ENCODE results near the gene PCDH19. TPM values are rescaled to one million over a fixed set of nuclear protein-coding genes. Genes with fewer than 3 reads are reported as not detected.
A peak's percentile ranks its signal among the peaks of the same experiment; 100 is the strongest.

The PCDH19 gene
- polyA plus RNA-seq, 6 donors from 2014 or later = 0.04 TPM; not detected in 5

- H3K27ac Mint-ChIP-seq = no peak overlapping the region
- H3K27me3 Mint-ChIP-seq = peaks cover 0 to 22% (median 0%) of the 10 kb centered on the region in 3 donors
- no peaks in the 10 kb centered on the region for H3K4me1 Mint-ChIP-seq
- H3K36me3 Mint-ChIP-seq = no peaks in the 10 kb centered on the region
- DNase-seq (no peak), ATAC-seq (ENCODE audit: low read depth in 2 of 2) (no peak)
- H3K4me3 Mint-ChIP-seq = no peak overlapping the region
- H3K9me3 Mint-ChIP-seq = no peaks in the 10 kb centered on the region
Observed at GRCh38 chrX:100376576-100376975, 33.5 kb downstream of the PCDH19 start.

GRCh38 chrX:100373673-100374072 lies 36.4 kb downstream of the PCDH19 start:
- H3K36me3 Mint-ChIP-seq = no peaks in the 10 kb centered on the region
- H3K9me3 Mint-ChIP-seq = no peaks in the 10 kb centered on the region
- no peak for DNase-seq
- no peak overlapping the region for H3K27ac Mint-ChIP-seq
- peaks cover 0 to 22% (median 0%) of the 10 kb centered on the region in 3 donors for H3K27me3 Mint-ChIP-seq
- no peak overlapping the region for H3K4me3 Mint-ChIP-seq
- ATAC-seq (ENCODE audit: low read depth in 2 of 2) = no peak
- no peaks in the 10 kb centered on the region for H3K4me1 Mint-ChIP-seq

GRCh38 chrX:100368167-100368566 lies 41.9 kb downstream of the PCDH19 start:
- H3K36me3 Mint-ChIP-seq = no peaks in the 10 kb centered on the region
- H3K4me3 Mint-ChIP-seq = no peak overlapping the region
- DNase-seq (no peak), ATAC-seq (ENCODE audit: low read depth in 2 of 2) (no peak)
- H3K4me1 Mint-ChIP-seq = no peaks in the 10 kb centered on the region
- H3K27me3 Mint-ChIP-seq = peaks cover 0 to 11% (median 5%) of the 10 kb centered on the region in 3 donors
- H3K9me3 Mint-ChIP-seq = no peaks in the 10 kb centered on the region
- no peak overlapping the region for H3K27ac Mint-ChIP-seq

- no peak overlapping the region for H3K27ac Mint-ChIP-seq
- peaks cover 0 to 8% (median 5%) of the 10 kb centered on the region in 3 donors for H3K27me3 Mint-ChIP-seq
- no peaks in the 10 kb centered on the region for H3K9me3 Mint-ChIP-seq
- ATAC-seq (ENCODE audit: low read depth in 2 of 2) (no peak), DNase-seq (no peak)
- H3K36me3 Mint-ChIP-seq = no peaks in the 10 kb centered on the region
- no peak overlapping the region for H3K4me3 Mint-ChIP-seq
- H3K4me1 Mint-ChIP-seq = no peaks in the 10 kb centered on the region
Observed at GRCh38 chrX:100363896-100364295, 46.2 kb downstream of the PCDH19 start.

- DNase-seq (no peak), ATAC-seq (ENCODE audit: low read depth in 2 of 2) (no peak)
- peaks cover 0 to 2% (median 0%) of the 10 kb centered on the region in 7 donors for H3K9me3 Mint-ChIP-seq
- H3K36me3 Mint-ChIP-seq = no peaks in the 10 kb centered on the region
- no peaks in the 10 kb centered on the region for H3K4me1 Mint-ChIP-seq
- H3K4me3 Mint-ChIP-seq = no peak overlapping the region
- H3K27me3 Mint-ChIP-seq = peaks cover 0 to 15% (median 6%) of the 10 kb centered on the region in 3 donors
- H3K27ac Mint-ChIP-seq = no peak overlapping the region
Observed at GRCh38 chrX:100358766-100359165, 51.3 kb downstream of the PCDH19 start.

GRCh38 chrX:100356351-100356896 lies 53.6 kb downstream of the PCDH19 start:
- Mint-ChIP-seq H3K4me1 (no peaks in the 10 kb centered on the region), H3K4me3 (no peak overlapping the region), H3K36me3 (no peaks in the 10 kb centered on the region), H3K9me3 (peaks cover 0 to 4% (median 0%) of the 10 kb centered on the region in 7 donors), H3K27me3 (peaks cover 0 to 9% (median 7%) of the 10 kb centered on the region in 3 donors), H3K27ac (no peak overlapping the region)
- ATAC-seq (ENCODE audit: low read depth in 2 of 2) (no peak), DNase-seq (no peak)

GRCh38 chrX:100355680-100356079 lies 54.4 kb downstream of the PCDH19 start:
- ATAC-seq (ENCODE audit: low read depth in 2 of 2) (no peak), DNase-seq (no peak)
- H3K36me3 Mint-ChIP-seq = no peaks in the 10 kb centered on the region
- peaks cover 0 to 9% (median 7%) of the 10 kb centered on the region in 3 donors for H3K27me3 Mint-ChIP-seq
- H3K27ac Mint-ChIP-seq = no peak overlapping the region
- no peak overlapping the region for H3K4me3 Mint-ChIP-seq
- H3K4me1 Mint-ChIP-seq = no peaks in the 10 kb centered on the region
- peaks cover 0 to 4% (median 0%) of the 10 kb centered on the region in 7 donors for H3K9me3 Mint-ChIP-seq

GRCh38 chrX:100353326-100353725 lies 56.7 kb downstream of the PCDH19 start:
- DNase-seq (no peak), ATAC-seq (ENCODE audit: low read depth in 2 of 2) (no peak)
- H3K27me3 Mint-ChIP-seq = peaks cover 0 to 9% (median 7%) of the 10 kb centered on the region in 3 donors
- no peak overlapping the region for H3K27ac Mint-ChIP-seq
- no peak overlapping the region for H3K4me3 Mint-ChIP-seq
- H3K9me3 Mint-ChIP-seq = peaks cover 0 to 7% (median 2%) of the 10 kb centered on the region in 7 donors
- H3K4me1 Mint-ChIP-seq = no peaks in the 10 kb centered on the region
- H3K36me3 Mint-ChIP-seq = no peaks in the 10 kb centered on the region

GRCh38 chrX:100350704-100351489 lies 59.2 kb downstream of the PCDH19 start:
- no peak for DNase-seq
- H3K9me3 Mint-ChIP-seq = peaks cover 0 to 11% (median 2%) of the 10 kb centered on the region in 7 donors

GRCh38 chrX:100349391-100349790 lies 60.7 kb downstream of the PCDH19 start:
- Mint-ChIP-seq H3K9me3 (peaks cover 0 to 11% (median 2%) of the 10 kb centered on the region in 7 donors), H3K4me3 (no peak overlapping the region), H3K36me3 (no peaks in the 10 kb centered on the region), H3K27me3 (peaks cover 0 to 3% (median 0%) of the 10 kb centered on the region in 3 donors), H3K4me1 (no peaks in the 10 kb centered on the region), H3K27ac (no peak overlapping the region)
- ATAC-seq (ENCODE audit: low read depth in 2 of 2) (no peak), DNase-seq (no peak)

More at GRCh38 chrX:100350704-100351489, 59.2 kb downstream of the PCDH19 start:
- no peaks in the 10 kb centered on the region for H3K36me3 Mint-ChIP-seq
- H3K27me3 Mint-ChIP-seq = peaks cover 0 to 3% (median 0%) of the 10 kb centered on the region in 3 donors
- no peak overlapping the region for H3K4me3 Mint-ChIP-seq
- H3K4me1 Mint-ChIP-seq = no peaks in the 10 kb centered on the region
- no peak overlapping the region for H3K27ac Mint-ChIP-seq
- ATAC-seq (ENCODE audit: low read depth in 2 of 2) = no peak

GRCh38 chrX:100341142-100341510 lies 68.9 kb downstream of the PCDH19 start:
- DNase-seq (no peak), ATAC-seq (ENCODE audit: low read depth in 2 of 2) (no peak)
- H3K4me3 Mint-ChIP-seq = peak overlapping the region in 1 of 8 donors; percentile 58
- H3K9me3 Mint-ChIP-seq = peaks cover 0 to 2% (median 0%) of the 10 kb centered on the region in 7 donors
- no peaks in the 10 kb centered on the region for H3K36me3 Mint-ChIP-seq
- no peaks in the 10 kb centered on the region for H3K4me1 Mint-ChIP-seq
- H3K27me3 Mint-ChIP-seq = peaks cover 0 to 12% (median 0%) of the 10 kb centered on the region in 3 donors
- no peak overlapping the region for H3K27ac Mint-ChIP-seq

GRCh38 chrX:100340491-100341141 lies 69.5 kb downstream of the PCDH19 start:
- DNase-seq (no peak), ATAC-seq (ENCODE audit: low read depth in 2 of 2) (no peak)
- no peaks in the 10 kb centered on the region for H3K36me3 Mint-ChIP-seq
- no peaks in the 10 kb centered on the region for H3K4me1 Mint-ChIP-seq
- H3K9me3 Mint-ChIP-seq = peaks cover 0 to 2% (median 0%) of the 10 kb centered on the region in 7 donors
- H3K4me3 Mint-ChIP-seq = peak overlapping the region in 1 of 8 donors; percentile 58
- H3K27ac Mint-ChIP-seq = no peak overlapping the region
- peaks cover 0 to 12% (median 0%) of the 10 kb centered on the region in 3 donors for H3K27me3 Mint-ChIP-seq

- Mint-ChIP-seq H3K27ac (no peak overlapping the region), H3K4me1 (no peaks in the 10 kb centered on the region), H3K36me3 (no peaks in the 10 kb centered on the region), H3K27me3 (no peaks in the 10 kb centered on the region), H3K9me3 (peaks cover 0 to 4% (median 0%) of the 10 kb centered on the region in 7 donors), H3K4me3 (no peak overlapping the region)
- ATAC-seq (ENCODE audit: low read depth in 2 of 2) = no peak
- DNase-seq = no peak
Observed at GRCh38 chrX:100328351-100328750, 81.7 kb downstream of the PCDH19 start.
